ENCODE data around the gene SPAG16. TPM values are rescaled to one million over a fixed set of nuclear protein-coding genes. Genes with fewer than 3 reads are reported as not detected.

SPAG16 gene
- total RNA-seq, 1 experiment from 2014 or later: 17.2 TPM

DNA sequence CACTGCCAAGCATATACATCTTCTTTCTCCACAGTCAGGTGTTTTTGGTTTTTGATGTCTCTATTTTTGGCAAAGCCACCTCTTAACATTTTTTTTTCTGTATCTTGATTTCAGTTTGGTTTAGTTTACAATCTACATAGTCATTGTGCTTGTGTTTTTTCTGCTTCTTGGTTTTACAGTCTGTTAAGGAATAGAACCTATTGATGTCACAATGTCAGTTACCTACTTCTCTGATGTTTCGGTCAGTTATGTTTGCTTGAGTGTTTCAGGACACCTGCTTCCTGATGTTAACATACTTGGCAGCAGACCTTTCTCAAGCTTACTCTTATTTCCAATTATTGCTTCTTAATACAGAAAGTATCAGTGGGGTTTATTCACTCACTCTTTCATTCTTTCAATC is 253.3 kb downstream of the SPAG16 start:
- ChIA-PET CTCF (no interaction called here), POLR2A (ENCODE audit: unreplicated experiment) (no interaction called here)
- Histone ChIP-seq H3K27me3 (ENCODE audit: low read length) (no peaks in the 10 kb centered on the region), H3K36me3 (ENCODE audit: low read depth, low read length) (no peaks in the 10 kb centered on the region), H4K20me1 (ENCODE audit: low read length) (no peaks in the 10 kb centered on the region), H3K79me2 (ENCODE audit: low read length) (no peaks in the 10 kb centered on the region), H3K9me3 (ENCODE audit: low read length) (no peaks in the 10 kb centered on the region), H3K9ac (ENCODE audit: low read length) (no peak overlapping the region), H3K4me1 (ENCODE audit: insufficient read depth, low read length) (no peaks in the 10 kb centered on the region), H2AFZ (ENCODE audit: low read length) (no peak overlapping the region), H3K4me3 (ENCODE audit: low read length) (no peak overlapping the region), H3F3A (ENCODE audit: low read length, unreplicated experiment) (no peaks in the 10 kb centered on the region), H3K4me2 (ENCODE audit: low read length) (no peak overlapping the region), H3K27ac (ENCODE audit: low read length) (no peak overlapping the region), H3K9me2 (replicated peaks; ENCODE audit: low read length) (no peaks in the 10 kb centered on the region)
- intact Hi-C loops (cut with micrococcal nuclease): no loop called here
- TF ChIP-seq EZH2phosphoT487 (IDR thresholded peaks at IDR 0.05; ENCODE audit: borderline replicate concordance, low read length) (no peak), EZH2 (IDR thresholded peaks at IDR 0.05; ENCODE audit: low read length, unreplicated experiment) (no peak)
- TF ChIP-seq, protein P1, sequence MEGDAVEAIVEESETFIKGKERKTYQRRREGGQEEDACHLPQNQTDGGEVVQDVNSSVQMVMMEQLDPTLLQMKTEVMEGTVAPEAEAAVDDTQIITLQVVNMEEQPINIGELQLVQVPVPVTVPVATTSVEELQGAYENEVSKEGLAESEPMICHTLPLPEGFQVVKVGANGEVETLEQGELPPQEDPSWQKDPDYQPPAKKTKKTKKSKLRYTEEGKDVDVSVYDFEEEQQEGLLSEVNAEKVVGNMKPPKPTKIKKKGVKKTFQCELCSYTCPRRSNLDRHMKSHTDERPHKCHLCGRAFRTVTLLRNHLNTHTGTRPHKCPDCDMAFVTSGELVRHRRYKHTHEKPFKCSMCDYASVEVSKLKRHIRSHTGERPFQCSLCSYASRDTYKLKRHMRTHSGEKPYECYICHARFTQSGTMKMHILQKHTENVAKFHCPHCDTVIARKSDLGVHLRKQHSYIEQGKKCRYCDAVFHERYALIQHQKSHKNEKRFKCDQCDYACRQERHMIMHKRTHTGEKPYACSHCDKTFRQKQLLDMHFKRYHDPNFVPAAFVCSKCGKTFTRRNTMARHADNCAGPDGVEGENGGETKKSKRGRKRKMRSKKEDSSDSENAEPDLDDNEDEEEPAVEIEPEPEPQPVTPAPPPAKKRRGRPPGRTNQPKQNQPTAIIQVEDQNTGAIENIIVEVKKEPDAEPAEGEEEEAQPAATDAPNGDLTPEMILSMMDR (conservative IDR thresholded peaks at IDR 0.05; ENCODE audit: low read depth, low read length): no peak
- DNase-seq (no peak), ATAC-seq (no peak)
- no TSS peak for BruUV-seq (replicated peaks)

GRCh38 chr2:213544940-213545339 is 260.7 kb downstream of the SPAG16 start:
- no peaks in the 10 kb centered on the region for H3K4me1 ChIP-seq (ENCODE audit: insufficient read depth, low read length)
- no peak overlapping the region for H3K4me3 ChIP-seq (ENCODE audit: low read length)
- H3K36me3 ChIP-seq (ENCODE audit: low read depth, low read length): no peaks in the 10 kb centered on the region
- no TSS peak for BruUV-seq (replicated peaks)
- H3K79me2 ChIP-seq (ENCODE audit: low read length): no peaks in the 10 kb centered on the region
- TF ChIP-seq, protein P1 (conservative IDR thresholded peaks at IDR 0.05; ENCODE audit: low read depth, low read length): no peak
- no peak for TF ChIP-seq EZH2phosphoT487 (IDR thresholded peaks at IDR 0.05; ENCODE audit: borderline replicate concordance, low read length)
- TF ChIP-seq EZH2 (IDR thresholded peaks at IDR 0.05; ENCODE audit: low read length, unreplicated experiment): no peak
- H3F3A ChIP-seq (ENCODE audit: low read length, unreplicated experiment): no peaks in the 10 kb centered on the region
- no peaks in the 10 kb centered on the region for H3K9me2 ChIP-seq (replicated peaks; ENCODE audit: low read length)
- H3K9ac ChIP-seq (ENCODE audit: low read length): no peak overlapping the region
- DNase-seq (no peak), ATAC-seq (no peak)
- H3K27me3 ChIP-seq (ENCODE audit: low read length): no peaks in the 10 kb centered on the region
- intact Hi-C loops (cut with micrococcal nuclease): no loop called here
- POLR2A ChIA-PET (ENCODE audit: unreplicated experiment): no interaction called here
- no peaks in the 10 kb centered on the region for H4K20me1 ChIP-seq (ENCODE audit: low read length)
- no peaks in the 10 kb centered on the region for H3K9me3 ChIP-seq (ENCODE audit: low read length)
- H3K27ac ChIP-seq (ENCODE audit: low read length): no peak overlapping the region
- CTCF ChIA-PET: no interaction called here
- H3K4me2 ChIP-seq (ENCODE audit: low read length): no peak overlapping the region
- H2AFZ ChIP-seq (ENCODE audit: low read length): no peak overlapping the region

DNA sequence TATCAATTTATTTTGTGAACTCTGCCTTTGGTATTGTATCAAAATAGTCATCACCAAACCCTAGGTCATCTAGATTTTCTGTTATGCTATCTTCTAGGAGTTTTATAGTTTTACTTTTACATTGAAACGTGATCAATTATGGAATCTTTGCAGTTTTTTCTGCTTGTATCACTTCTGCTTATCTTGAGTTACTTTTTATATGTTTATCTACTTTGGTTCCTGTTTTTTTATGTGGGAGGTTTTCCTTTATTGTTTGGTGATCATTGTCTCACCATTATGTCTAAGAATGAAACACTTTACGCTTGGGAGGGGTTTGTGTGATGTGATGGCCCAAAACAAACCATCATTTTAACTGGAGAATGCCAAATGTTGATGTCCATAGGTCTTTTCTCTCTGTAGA is 261.2 kb downstream of the SPAG16 start:
- ChIA-PET POLR2A (ENCODE audit: unreplicated experiment) (no interaction called here), CTCF (no interaction called here)
- Histone ChIP-seq H3K4me3 (ENCODE audit: low read length) (no peak overlapping the region), H3K27me3 (ENCODE audit: low read length) (no peaks in the 10 kb centered on the region), H3K79me2 (ENCODE audit: low read length) (no peaks in the 10 kb centered on the region), H3K36me3 (ENCODE audit: low read depth, low read length) (no peaks in the 10 kb centered on the region), H2AFZ (ENCODE audit: low read length) (no peak overlapping the region), H4K20me1 (ENCODE audit: low read length) (no peaks in the 10 kb centered on the region), H3K9ac (ENCODE audit: low read length) (no peak overlapping the region), H3K4me2 (ENCODE audit: low read length) (no peak overlapping the region), H3F3A (ENCODE audit: low read length, unreplicated experiment) (no peaks in the 10 kb centered on the region), H3K4me1 (ENCODE audit: insufficient read depth, low read length) (no peaks in the 10 kb centered on the region), H3K9me2 (replicated peaks; ENCODE audit: low read length) (no peaks in the 10 kb centered on the region), H3K9me3 (ENCODE audit: low read length) (no peaks in the 10 kb centered on the region), H3K27ac (ENCODE audit: low read length) (no peak overlapping the region)
- no TSS peak for BruUV-seq (replicated peaks)
- ATAC-seq (no peak), DNase-seq (no peak)
- intact Hi-C loops (cut with micrococcal nuclease): no loop called here
- TF ChIP-seq, protein P1 (conservative IDR thresholded peaks at IDR 0.05; ENCODE audit: low read depth, low read length): no peak
- TF ChIP-seq EZH2 (IDR thresholded peaks at IDR 0.05; ENCODE audit: low read length, unreplicated experiment) (no peak), EZH2phosphoT487 (IDR thresholded peaks at IDR 0.05; ENCODE audit: borderline replicate concordance, low read length) (no peak)
